Colon (tissue), 2 donors: ENCODE results near the gene TNIK.

Experiments
- FAIRE-seq: peaks from 2 replicates; lab custom pipeline; 2012; peaks lifted over from hg19 to GRCh38; lab: Jason Lieb, UNC
- donor health status: control.
- donor health status: control.

TNIK gene

DNA sequence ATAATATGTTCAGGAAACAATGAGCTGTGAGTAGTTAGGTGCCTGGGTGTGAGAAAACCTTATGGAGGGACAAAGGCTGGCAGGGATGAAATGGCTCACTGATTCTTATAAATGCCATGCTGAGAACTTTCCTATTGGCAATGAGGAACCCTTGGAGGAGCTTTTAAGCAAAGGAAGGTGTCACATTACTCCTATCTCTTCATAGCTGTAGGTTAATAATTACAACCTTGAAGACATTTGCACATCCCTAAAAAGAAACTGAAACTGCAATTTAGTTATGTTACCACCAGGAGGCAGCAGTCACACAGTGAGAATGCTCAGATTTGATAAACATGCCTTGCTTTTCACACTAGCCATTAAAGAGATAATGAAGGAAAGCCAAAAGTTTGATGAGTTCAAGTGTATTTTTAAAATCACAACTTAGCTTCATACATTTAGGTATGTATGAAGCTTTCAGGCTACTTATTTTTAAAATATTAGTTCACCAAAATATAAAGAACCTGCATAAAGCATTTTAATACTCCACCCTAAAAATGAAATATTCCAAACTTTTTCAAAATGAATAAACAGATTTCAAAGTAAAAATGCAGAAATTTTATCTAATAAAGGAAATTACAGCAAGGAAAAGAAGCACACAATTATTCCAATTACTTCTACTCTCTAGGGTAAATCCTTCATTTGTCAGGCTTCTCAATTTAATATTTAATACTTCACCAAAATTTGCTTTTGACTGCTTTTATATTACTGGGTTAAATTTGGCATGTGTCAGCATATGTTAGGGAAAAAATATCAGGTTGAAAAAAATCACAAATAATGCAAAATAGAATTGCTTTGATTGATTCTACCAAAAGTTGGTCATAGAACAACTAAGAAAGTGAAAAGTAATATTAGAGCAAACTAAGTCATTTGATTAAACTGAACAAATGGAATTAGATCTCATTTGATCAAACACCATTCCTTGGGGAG, 296.8 kb downstream of the TNIK start:
- no peak for FAIRE-seq

DNA sequence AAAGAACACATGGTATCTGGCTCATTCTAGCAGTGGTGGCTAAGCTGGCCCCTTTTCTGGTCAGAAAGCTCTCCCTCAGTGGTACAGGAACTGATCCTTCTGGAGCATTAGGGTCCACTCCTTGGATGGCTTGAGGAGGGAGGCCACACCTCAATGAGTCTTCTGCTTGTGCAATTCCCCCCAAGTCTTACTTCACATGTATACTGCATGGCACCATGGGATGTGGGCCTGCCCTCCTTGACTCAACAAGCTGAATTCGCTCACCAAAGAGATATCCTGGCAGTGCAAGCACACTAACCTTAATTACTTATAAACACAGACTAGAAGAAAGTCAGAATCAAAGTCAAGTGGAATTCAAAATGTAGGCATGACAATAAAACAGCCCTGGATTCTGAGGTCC, 299.9 kb downstream of the TNIK start:
- no peak for FAIRE-seq

DNA sequence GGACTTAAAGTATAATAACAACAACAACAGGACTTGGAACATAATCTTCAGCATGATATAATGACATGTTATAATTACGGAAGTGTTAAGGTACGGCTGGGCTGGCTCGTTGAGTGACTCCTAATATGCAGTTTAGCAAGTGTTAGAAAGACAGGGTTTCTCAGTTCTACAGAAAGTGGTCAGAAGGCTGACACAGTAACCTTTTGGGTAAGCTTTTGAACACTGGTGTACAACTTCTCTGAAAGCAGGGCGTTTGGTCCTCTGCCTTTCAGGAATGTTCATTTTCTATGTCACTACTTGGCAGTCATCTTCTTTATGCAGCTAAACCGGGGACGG, 300.4 kb downstream of the TNIK start:
- FAIRE-seq: no peak

- no peak for FAIRE-seq
Measured at GRCh38 chr3:171159024-171159821, 301.0 kb downstream of the TNIK start.

DNA sequence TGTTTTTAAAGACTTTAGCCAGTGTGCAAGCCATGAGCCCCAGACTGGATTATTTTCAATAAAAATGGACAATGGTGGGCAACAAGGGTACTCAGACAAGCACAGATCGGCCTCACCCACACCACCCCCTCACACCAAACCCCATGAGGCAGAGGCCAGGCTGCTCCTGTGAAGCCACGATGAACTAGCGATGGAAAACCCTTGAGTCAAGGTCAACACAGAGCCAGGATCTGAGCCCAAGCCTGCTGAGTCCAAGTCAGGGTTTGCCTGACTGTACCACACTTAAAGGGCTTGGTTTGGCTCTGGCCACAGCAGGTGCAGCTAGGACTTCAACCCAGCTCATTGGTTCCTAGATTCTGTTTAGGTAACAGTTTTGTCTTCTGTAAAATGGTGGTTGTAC, 302.2 kb downstream of the TNIK start:
- no peak for FAIRE-seq

- no peak for FAIRE-seq
Measured at GRCh38 chr3:171157286-171157685, 302.9 kb downstream of the TNIK start.

DNA sequence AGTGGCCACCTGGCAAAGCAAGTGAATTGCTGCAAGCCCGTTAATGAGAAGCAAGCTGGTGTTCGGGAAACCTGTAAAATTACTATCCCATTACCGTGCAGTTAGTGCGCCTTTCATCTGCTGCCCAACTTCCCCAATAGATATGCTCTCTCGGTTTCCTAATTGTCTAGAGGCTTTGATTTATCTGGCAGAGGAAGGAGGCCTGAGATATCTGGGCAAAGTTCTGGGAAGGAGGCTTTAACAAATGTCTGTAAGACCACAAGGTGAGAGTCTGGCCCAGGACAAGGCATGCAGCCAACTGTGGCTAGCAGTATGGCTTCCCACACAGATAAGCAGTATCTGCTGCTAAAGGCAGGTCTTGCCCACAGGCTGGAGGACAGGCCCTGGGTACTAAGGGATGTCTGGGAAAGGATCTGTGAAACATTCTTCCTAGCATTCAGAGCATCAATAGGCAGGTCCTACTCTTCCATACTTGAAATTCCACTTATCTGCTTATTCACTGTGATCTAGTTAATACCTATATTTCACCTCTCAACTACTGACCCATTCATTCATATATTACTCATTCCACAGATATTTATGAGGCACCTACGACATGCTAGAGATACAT, 303.7 kb downstream of the TNIK start:
- no peak for FAIRE-seq

- FAIRE-seq: no peak
Measured at GRCh38 chr3:171155122-171155700, 305.0 kb downstream of the TNIK start.

DNA sequence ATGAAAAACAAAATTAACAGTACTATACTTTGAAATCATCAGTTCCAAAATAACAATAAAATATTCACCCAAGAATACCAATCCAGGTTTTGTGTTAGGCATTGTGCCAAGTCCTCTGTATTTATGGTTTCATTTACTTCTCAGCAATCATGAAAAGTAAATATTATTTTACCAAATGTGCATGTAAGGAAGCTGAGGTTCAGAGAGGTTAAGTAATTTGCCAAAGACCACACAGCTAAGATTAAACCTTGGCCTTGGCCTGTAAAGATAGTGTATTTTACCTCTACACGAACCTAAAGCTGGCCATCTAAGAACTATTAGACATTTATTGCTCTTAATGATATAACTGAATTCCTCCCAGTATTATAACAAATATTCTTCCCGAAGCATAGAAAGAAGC, 309.3 kb downstream of the TNIK start:
- FAIRE-seq: no peak

DNA sequence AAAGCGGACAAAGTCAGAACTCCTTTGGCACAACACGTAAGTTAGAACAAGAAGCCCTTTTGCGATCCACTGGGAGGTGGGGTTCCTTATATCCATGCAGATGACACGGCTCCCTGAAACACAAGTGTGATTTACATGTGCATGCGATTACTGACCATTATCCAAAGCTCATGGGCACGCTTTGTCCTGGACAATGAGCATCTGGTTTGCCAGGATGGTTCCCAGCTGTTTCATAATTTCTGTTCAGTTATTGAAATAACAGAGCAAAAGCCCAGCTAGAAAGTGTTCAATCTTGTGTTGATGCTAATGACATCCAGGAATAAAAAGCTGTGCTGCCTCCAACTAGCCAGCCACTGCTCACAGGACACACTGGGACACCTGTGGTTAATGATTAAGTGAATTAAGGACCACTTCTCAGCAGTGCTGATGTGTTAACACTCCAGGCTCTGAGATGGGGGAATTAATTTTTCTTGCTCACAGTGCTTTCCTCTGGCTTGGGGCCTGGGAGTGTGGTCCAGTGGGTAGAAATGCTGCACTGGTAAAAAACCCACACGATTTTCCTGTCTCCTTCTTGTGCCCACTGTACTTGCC, 310.6 kb downstream of the TNIK start:
- no peak for FAIRE-seq

GRCh38 chr3:171145798-171146197, 314.4 kb downstream of the TNIK start:
- FAIRE-seq: no peak

DNA sequence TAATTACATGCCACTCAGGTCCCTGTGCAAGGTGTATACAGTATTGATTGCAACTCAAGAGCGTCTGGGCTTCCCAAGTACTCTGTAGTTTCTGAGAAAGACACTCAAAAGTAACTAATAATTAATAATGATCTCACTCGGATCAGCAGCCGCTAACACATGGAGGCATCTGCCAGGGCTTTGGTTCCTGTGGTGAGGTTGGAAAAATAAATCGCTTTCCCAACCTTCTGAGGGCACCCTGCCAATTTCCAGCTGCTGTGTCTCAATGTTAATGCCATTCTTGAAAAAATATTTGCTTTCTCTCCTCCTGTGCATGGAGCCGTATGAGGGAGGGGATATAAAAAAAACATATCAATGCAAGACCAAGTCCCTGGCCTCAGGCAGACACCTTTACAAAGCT, 317.2 kb downstream of the TNIK start:
- no peak for FAIRE-seq

DNA sequence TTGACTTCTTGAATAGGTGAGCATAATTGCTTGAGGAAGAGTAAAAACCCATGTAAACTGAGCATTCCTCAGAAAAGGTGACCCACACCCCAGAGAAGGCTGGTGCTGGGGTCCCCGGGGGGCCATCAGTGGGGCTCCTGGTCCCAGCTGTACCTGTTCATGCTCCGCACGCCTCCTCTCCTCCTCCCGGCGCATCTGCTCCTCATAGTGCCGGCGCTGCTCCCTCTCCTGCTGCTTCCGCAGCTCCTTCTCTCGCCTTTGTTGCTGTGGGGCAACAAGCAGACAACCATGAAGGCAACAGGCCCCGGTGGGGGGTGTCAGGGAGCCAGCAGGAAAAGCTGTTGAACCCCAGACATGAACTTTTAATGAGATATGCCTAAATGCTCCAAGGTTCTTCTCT, 320.0 kb downstream of the TNIK start:
- FAIRE-seq: no peak

DNA sequence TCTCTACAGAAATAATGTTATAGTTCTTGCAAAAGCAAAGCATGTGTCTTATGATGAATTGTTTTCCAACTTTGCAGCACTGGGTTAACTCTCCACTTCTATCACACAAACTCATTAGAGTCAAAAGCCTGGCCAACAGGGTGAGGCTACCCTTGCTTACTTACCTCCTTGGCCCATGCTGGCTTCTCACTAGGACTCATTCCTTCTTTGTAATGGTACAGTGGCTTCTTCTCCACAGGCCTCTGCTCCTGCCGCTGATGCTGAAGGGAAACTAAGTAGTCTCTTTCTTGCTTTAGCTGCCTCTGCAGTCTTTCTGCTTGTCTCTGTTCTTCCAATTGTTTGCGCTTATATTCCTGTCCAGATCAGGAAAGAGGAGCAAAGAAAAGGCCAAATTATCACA, 322.2 kb downstream of the TNIK start:
- FAIRE-seq: no peak

GRCh38 chr3:171135549-171135948, 324.7 kb downstream of the TNIK start:
- no peak for FAIRE-seq

- FAIRE-seq: no peak
Measured at GRCh38 chr3:171133796-171134569, 326.2 kb downstream of the TNIK start.

- FAIRE-seq: no peak
Measured at GRCh38 chr3:171133337-171133736, 326.9 kb downstream of the TNIK start.

DNA sequence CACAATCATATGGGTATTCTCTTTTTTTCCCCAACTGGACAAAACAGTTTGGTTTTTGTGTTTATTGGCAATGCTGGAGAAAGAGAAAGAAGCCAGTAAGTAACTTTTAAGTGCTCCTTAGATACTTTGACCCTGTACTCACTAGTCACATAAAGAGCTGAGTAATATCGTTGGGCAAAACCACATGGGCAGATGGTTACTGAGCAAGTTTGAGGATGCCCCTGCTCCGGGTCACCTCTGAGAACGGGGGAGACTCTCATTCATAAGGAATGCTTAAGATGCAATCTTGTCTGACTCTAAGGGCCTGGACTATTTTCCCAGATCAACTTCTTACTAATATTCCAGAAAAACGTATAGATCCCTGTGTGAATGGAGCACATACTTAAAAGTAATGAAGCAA, 327.3 kb downstream of the TNIK start:
- FAIRE-seq: no peak

GRCh38 chr3:171129827-171130226, 330.4 kb downstream of the TNIK start:
- no peak for FAIRE-seq

GRCh38 chr3:171127611-171128010, 332.6 kb downstream of the TNIK start:
- no peak for FAIRE-seq

GRCh38 chr3:171126478-171127209, 333.6 kb downstream of the TNIK start:
- FAIRE-seq: no peak
